Memory B cell (primary cell): ENCODE measurements around the gene SLC25A21.

Experiments used
- ATAC-seq: fragments of 150-1000 bp; cut with Tn5 transposase; 2 replicates; pipeline ENCODE4 v1.10.0; 2021; ENCODE audit warnings: low read depth, mild to moderate bottlenecking, moderate library complexity
- DNase-seq, 2 donors: peaks; one replicate each; pipeline ENCODE4 v3.0.0; 2022; ENCODE audit warnings: low spot score in 2 of 2
- H3K27ac Mint-ChIP-seq: one replicate; pipeline ENCODE4 v1.8.0; 2022; ENCODE audit warnings: mild to moderate bottlenecking, moderate library complexity, mixed read lengths
- H3K27me3 Mint-ChIP-seq: one replicate; pipeline ENCODE4 v1.8.0; 2022; ENCODE audit warnings: mixed read lengths
- H3K36me3 Mint-ChIP-seq: one replicate; pipeline ENCODE4 v1.8.0; 2022; ENCODE audit warnings: mild to moderate bottlenecking, mixed read lengths
- H3K4me1 Mint-ChIP-seq: one replicate; pipeline ENCODE4 v1.8.0; 2022; ENCODE audit warnings: mixed read lengths
- H3K4me3 Mint-ChIP-seq: one replicate; pipeline ENCODE4 v1.8.0; 2022; ENCODE audit warnings: mild to moderate bottlenecking, moderate library complexity, mixed read lengths
- H3K9me3 Mint-ChIP-seq: one replicate; pipeline ENCODE4 v1.8.0; 2022; ENCODE audit warnings: mixed read lengths

Gene SLC25A21

DNA sequence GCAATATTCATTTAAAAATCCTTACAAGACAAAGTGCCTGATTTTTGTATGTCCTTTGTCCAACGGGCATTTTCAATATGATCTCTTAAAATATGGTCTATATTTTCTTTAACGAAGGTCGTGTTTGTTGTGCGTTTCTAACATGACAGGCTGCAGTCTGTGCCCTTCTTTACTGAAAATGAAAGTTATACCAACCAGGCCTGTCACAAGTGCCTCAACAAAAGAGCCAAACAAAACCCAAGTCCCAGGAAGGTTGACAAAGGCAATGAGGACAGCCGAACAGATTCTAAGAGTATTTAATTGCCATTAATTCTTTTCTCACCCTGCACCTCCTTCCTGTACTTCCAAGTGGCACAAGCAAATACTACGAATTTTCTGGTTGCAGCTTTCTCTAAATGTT lies 496.8 kb downstream of the SLC25A21 start:
- H3K9me3 Mint-ChIP-seq, result no peaks in the 10 kb centered on the region
- peaks cover 6% of the 10 kb centered on the region for H3K27me3 Mint-ChIP-seq
- H3K4me3 Mint-ChIP-seq, result no peak overlapping the region
- DNase-seq (no peak), ATAC-seq (no peak)
- no peak overlapping the region for H3K27ac Mint-ChIP-seq
- no peaks in the 10 kb centered on the region for H3K36me3 Mint-ChIP-seq
- no peaks in the 10 kb centered on the region for H3K4me1 Mint-ChIP-seq

DNA sequence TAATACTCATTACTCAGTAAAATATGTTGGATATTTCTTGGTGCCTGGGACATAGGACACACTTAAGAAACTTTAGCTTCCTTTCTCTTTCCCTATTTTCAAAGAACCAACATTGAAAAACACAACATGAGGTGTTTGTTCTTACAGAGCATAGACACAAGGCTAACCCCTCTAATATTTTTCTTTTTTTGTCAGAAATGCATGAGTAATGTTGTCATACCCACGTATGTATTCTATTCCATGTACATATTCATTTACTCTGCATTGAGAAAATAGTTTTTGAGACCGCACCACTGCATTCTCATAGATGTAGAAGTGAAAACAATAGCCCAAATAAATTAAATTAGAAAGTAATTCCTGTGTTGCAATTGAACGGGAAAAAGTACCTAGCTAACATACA lies 497.7 kb downstream of the SLC25A21 start:
- no peaks in the 10 kb centered on the region for H3K9me3 Mint-ChIP-seq
- H3K4me1 Mint-ChIP-seq, result no peaks in the 10 kb centered on the region
- H3K4me3 Mint-ChIP-seq, result no peak overlapping the region
- no peak overlapping the region for H3K27ac Mint-ChIP-seq
- DNase-seq, result no peak
- ATAC-seq, result no peak
- H3K36me3 Mint-ChIP-seq, result no peaks in the 10 kb centered on the region
- peaks cover 5% of the 10 kb centered on the region for H3K27me3 Mint-ChIP-seq

GRCh38 chr14:36672095-36672494 lies 500.3 kb downstream of the SLC25A21 start:
- H3K36me3 Mint-ChIP-seq, result peaks cover 2% of the 10 kb centered on the region
- DNase-seq (no peak), ATAC-seq (no peak)
- H3K9me3 Mint-ChIP-seq, result no peaks in the 10 kb centered on the region
- H3K27me3 Mint-ChIP-seq, result peaks cover 5% of the 10 kb centered on the region
- peaks cover 2% of the 10 kb centered on the region for H3K4me1 Mint-ChIP-seq
- no peak overlapping the region for H3K4me3 Mint-ChIP-seq
- H3K27ac Mint-ChIP-seq, result no peak overlapping the region

- ATAC-seq, result no peak
- Mint-ChIP-seq H3K9me3 (no peaks in the 10 kb centered on the region), H3K36me3 (peaks cover 2% of the 10 kb centered on the region), H3K4me3 (no peak overlapping the region), H3K4me1 (peaks cover 2% of the 10 kb centered on the region), H3K27me3 (peaks cover 4% of the 10 kb centered on the region), H3K27ac (no peak overlapping the region)
- DNase-seq, result no peak
Observed at GRCh38 chr14:36671149-36671548, 501.3 kb downstream of the SLC25A21 start.

- H3K27me3 Mint-ChIP-seq, result peaks cover 11% of the 10 kb centered on the region
- DNase-seq (no peak), ATAC-seq (no peak)
- no peak overlapping the region for H3K27ac Mint-ChIP-seq
- peaks cover 2% of the 10 kb centered on the region for H3K4me1 Mint-ChIP-seq
- peaks cover 2% of the 10 kb centered on the region for H3K36me3 Mint-ChIP-seq
- no peak overlapping the region for H3K4me3 Mint-ChIP-seq
- no peaks in the 10 kb centered on the region for H3K9me3 Mint-ChIP-seq
Observed at GRCh38 chr14:36667679-36668078, 504.7 kb downstream of the SLC25A21 start.

- Mint-ChIP-seq H3K27ac (no peak overlapping the region), H3K4me1 (peaks cover 6% of the 10 kb centered on the region), H3K27me3 (peaks cover 16% of the 10 kb centered on the region), H3K4me3 (no peak overlapping the region), H3K36me3 (peaks cover 2% of the 10 kb centered on the region), H3K9me3 (no peaks in the 10 kb centered on the region)
- DNase-seq, result no peak
- no peak for ATAC-seq
Observed at GRCh38 chr14:36666416-36667206, 505.8 kb downstream of the SLC25A21 start.

DNA sequence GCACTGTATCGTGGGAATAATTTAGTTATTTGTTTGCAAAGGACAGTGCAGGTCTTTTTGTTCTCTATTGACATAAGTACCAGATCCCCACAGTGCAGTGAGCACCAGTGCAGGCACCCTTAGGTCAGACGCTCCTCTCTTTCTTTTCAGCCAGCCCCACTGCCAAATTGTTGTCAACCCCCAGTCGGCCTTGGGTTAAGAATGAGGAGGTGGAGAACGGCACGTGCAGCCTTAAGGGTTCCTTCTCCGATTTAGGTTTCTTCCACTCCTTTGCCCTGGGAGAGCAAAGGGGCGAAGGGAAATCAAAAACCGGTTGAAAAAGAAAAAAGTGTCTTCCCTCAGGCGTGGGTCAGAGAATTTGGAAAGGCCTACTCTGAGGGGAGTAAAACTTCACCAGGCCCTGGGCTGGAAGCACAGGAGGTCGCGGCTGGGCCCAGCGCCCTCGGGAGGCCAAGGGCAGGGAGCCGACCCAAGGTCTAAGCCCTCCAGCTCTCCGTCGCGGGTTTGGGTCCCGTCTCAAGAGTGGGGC lies 506.5 kb downstream of the SLC25A21 start:
- no peak for DNase-seq
- Mint-ChIP-seq H3K36me3 (peaks cover 2% of the 10 kb centered on the region), H3K9me3 (no peaks in the 10 kb centered on the region), H3K27me3 (peaks cover 19% of the 10 kb centered on the region), H3K4me1 (peaks cover 6% of the 10 kb centered on the region), H3K4me3 (no peak overlapping the region), H3K27ac (no peak overlapping the region)
- ATAC-seq, result no peak

DNA sequence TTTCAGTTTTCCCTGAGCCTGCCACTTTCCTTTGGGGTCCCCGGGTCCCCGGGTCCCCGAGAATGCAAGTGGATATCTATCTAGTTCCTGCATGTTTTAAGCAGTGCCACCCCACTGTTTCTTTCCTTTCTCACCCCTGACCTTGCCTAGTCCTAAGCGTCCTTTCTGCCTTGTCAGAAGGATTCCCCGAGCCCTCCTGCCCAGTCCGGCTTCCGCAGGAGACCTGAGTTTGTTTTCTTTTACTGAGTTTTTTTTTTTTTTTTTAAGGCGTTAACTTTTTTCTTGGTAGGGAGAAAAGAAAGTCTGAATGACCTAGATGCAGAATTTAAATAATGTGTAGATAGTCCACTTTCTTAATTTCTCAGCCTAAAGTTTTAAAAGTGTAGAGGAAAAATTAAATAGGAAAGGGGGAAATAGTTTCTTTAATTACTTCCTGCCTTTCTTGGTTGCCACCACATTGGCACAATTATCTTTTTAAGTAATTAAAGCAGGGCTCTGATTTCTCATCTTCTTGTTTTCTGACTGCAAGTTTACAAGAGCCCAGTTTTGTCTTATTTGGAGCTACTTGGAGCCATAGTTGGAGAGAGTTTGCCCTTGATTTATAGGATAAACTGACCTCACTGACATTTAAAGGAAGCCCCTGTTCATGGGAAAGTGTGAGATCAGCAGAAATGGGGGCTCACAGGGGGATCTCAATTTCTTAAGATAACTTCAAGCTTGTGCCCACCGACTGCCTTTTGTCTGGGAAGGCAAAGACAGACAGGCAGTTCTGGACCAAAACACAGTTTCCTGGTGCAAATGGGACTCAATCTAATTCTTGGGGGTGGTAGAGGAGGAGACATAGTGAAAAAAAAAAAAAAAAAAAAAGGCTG lies 507.8 kb downstream of the SLC25A21 start:
- DNase-seq (no peak), ATAC-seq (no peak)
- no peak overlapping the region for H3K4me3 Mint-ChIP-seq
- peaks cover 26% of the 10 kb centered on the region for H3K27me3 Mint-ChIP-seq
- H3K36me3 Mint-ChIP-seq, result peaks cover 2% of the 10 kb centered on the region
- no peak overlapping the region for H3K27ac Mint-ChIP-seq
- no peaks in the 10 kb centered on the region for H3K9me3 Mint-ChIP-seq
- H3K4me1 Mint-ChIP-seq, result peaks cover 6% of the 10 kb centered on the region

GRCh38 chr14:36663404-36664321 lies 508.7 kb downstream of the SLC25A21 start:
- H3K4me3 Mint-ChIP-seq, result no peak overlapping the region
- peaks cover 9% of the 10 kb centered on the region for H3K4me1 Mint-ChIP-seq
- H3K9me3 Mint-ChIP-seq, result no peaks in the 10 kb centered on the region

GRCh38 chr14:36662543-36663403 lies 509.6 kb downstream of the SLC25A21 start:
- Mint-ChIP-seq H3K27me3 (peaks cover 29% of the 10 kb centered on the region), H3K36me3 (peaks cover 2% of the 10 kb centered on the region), H3K4me3 (no peak overlapping the region), H3K27ac (no peak overlapping the region), H3K4me1 (peaks cover 9% of the 10 kb centered on the region), H3K9me3 (no peaks in the 10 kb centered on the region)
- ATAC-seq (no peak), DNase-seq (no peak)

More at GRCh38 chr14:36663404-36664321, 508.7 kb downstream of the SLC25A21 start:
- no peak for DNase-seq
- Mint-ChIP-seq H3K27me3 (peaks cover 29% of the 10 kb centered on the region), H3K36me3 (peaks cover 2% of the 10 kb centered on the region), H3K27ac (no peak overlapping the region)
- no peak for ATAC-seq

DNA sequence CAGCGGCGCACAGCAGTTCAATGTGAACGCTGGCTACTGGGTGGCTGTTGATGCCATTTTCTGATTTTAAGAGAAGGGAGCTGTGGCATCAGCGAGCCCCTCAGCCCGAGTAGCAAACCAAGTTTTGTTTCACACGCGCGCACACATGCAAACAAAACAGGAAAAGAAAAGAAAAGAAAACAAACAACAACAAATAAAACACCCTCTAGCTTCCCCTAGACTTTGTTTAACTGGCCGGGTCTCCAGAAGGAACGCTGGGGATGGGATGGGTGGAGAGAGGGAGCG lies 510.2 kb downstream of the SLC25A21 start:
- Mint-ChIP-seq H3K9me3 (no peaks in the 10 kb centered on the region), H3K36me3 (no peaks in the 10 kb centered on the region), H3K27me3 (peaks cover 27% of the 10 kb centered on the region), H3K4me1 (peaks cover 8% of the 10 kb centered on the region), H3K27ac (no peak overlapping the region), H3K4me3 (no peak overlapping the region)
- no peak for DNase-seq
- no peak for ATAC-seq

- peaks cover 29% of the 10 kb centered on the region for H3K27me3 Mint-ChIP-seq
- no peak within 1 kb of the TSS for H3K27ac Mint-ChIP-seq
- no peaks in the 10 kb centered on the region for H3K9me3 Mint-ChIP-seq
- peaks cover 8% of the 10 kb centered on the region for H3K4me1 Mint-ChIP-seq
- no peak within 1 kb of the TSS for H3K4me3 Mint-ChIP-seq
- ATAC-seq, result no peak
- no peaks in the 10 kb centered on the region for H3K36me3 Mint-ChIP-seq
- DNase-seq, result no peak
Observed at GRCh38 chr14:36661506-36662257, 510.7 kb downstream of the SLC25A21 start, which contains the start of gene PAX9. Gene PAX9 (plus strand): TSS chr14:36661860. CDS start chr14:36662090, 230 bp downstream.
